Suppressor macrophage treated with lipopolysaccharide for 1 hour (primary cell): Measurements from ENCODE around the gene MOG.

Experiments used
- DNase-seq, 3 donors: peaks; one replicate each; pipeline ENCODE4 v3.0.0-alpha.2; 2020 to 2022

Gene MOG

DNA sequence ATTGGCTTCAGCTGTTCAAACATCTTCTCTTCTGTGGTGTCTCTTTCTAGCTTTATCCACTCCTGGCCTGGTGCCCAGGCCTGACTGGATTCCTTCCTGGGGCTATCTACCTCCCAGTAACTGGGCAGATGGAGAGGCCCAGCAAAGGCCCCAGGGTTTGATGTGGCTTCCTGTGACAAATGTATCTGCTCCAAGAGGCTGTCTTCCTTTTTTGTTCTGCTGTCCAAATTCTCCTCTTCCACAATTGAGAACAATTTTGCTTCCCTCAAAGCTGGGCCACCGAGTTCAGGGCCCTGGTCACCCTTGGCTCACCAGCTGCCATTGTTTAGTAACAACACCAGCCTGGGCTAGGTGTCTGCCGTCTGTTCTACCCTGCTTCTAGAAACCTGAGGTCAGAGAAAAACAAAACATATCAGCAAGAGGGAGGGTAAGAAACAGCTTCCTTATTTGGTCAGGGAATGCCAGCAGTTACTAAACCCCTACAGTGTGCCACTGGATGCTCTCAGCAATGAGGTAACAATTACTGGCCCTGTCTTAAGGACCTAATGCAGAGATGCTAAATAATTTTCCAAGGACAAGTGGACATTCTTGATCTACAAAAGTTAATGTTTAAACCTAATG lies 20.2 kb downstream of the MOG start:
- peak; percentile 35 to 45 (median 37) for DNase-seq

DNA sequence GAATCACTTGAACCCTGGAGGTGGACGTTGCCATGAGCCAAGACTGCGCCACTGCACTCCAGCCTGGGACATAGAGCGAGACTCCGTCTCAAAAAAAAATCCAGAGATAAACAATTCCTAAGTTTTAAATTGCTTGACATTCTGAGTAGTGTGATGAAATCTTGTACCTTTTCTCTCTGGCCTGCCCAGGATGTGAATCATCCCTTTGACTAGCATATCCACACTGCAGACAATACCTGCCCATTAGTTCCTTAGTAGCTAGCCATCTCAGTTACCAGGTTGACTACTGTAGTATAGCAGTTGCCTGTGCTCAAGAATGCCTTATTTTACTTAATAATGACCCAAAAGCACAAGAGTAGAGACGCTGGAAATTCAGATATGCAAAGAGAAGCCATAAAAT lies 21.2 kb downstream of the MOG start:
- no peak for DNase-seq

DNA sequence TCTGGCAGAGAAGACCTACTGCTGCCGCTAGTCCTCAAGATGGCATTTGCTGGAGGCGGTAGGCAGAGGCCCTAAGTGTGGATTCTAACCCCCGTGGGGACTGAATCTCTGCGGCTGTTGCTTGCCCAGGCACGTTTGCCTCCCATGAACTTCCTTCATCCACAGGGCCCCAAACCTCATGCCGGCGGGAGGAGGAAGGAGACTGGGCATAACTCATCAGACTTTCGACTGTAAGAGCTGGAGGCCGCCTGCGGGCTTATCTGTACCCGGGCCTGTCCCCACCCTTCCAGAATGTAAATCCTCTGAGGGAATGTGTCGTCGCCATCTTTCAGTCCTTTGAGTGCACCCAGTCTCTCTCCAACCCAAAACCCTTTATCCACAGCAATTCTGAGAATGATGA lies 23.1 kb downstream of the MOG start:
- DNase-seq = no peak

GRCh38 chr6:29680416-29680815 lies 23.5 kb downstream of the MOG start:
- no peak for DNase-seq

- DNase-seq = no peak
Observed at GRCh38 chr6:29680904-29681303, 24.0 kb downstream of the MOG start, which contains the start of gene ZFP57. TSS of gene ZFP57 (minus strand) at chr6:29681152. CDS start at chr6:29677003, 4,149 bp downstream.

DNA sequence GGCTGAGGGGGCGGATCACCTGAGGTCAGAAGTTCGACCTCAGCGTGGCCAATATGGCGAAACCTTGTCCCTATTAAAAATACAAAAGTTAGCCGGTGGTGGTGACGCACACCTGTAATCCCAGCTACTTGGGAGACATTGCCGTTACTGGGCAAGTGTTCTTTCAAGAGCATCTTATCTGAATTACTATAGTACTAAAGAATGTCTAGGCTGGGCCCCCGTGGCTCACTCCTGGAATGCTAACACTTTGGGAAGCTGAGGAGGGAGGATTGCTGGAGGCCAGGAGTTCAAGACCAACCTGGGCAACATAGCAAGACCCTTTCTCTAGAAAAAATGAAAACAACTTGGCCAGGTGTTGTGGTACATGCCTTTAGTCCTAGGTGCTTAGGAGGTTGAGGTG lies 24.9 kb downstream of the MOG start:
- DNase-seq = no peak

DNA sequence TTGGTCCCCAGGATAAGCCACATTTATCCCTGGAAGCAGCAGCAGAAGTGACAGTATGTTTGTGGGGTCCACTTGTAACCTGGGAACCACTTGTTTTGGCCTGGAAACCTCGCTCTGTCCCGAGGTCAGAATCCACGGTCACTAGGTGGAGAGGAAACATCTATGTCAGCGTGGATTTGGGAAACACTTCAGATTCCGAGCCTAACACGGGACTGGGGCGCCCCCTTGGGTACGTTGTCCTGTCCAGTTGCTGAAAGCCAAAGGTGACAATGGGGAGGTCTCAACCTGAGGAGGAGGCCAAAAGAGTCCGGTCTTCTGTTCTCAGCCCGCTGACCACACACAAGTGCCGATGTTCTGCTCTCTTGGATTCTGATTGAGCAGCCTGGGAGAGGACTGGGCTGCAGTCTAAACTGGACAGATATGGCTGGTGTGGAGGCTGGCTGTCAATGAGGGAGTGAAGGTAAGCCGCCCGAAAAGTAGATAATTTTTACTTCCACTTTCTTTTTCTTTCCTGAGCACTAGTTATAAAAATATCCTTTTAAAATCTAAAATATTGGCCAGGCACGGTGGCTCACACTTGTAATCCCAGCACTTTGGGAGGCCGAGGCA lies 28.9 kb downstream of the MOG start:
- no peak for DNase-seq

DNA sequence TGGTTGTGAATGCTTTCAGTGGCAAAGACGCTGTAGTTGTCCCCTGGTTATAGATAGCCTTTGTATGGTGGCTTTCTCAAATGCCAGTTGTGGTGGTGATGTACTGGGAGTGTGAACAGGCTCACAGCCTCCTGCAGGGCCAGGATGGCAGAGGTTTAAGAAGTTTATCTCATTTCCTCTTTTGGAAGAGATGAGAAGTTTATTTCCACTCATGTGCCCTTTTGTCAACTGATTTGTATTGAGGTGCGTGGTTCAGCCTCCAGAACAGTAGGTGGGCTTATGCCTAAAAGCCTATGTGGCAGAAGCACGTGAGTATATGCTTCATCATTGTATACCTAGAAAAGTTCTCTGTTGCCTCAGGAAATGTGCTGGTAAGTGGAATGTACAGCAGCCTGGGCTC lies 37.7 kb downstream of the MOG start:
- DNase-seq = no peak

GRCh38 chr6:29696147-29697125 lies 39.5 kb downstream of the MOG start:
- peak; percentile 40 to 57 (median 55) for DNase-seq

DNA sequence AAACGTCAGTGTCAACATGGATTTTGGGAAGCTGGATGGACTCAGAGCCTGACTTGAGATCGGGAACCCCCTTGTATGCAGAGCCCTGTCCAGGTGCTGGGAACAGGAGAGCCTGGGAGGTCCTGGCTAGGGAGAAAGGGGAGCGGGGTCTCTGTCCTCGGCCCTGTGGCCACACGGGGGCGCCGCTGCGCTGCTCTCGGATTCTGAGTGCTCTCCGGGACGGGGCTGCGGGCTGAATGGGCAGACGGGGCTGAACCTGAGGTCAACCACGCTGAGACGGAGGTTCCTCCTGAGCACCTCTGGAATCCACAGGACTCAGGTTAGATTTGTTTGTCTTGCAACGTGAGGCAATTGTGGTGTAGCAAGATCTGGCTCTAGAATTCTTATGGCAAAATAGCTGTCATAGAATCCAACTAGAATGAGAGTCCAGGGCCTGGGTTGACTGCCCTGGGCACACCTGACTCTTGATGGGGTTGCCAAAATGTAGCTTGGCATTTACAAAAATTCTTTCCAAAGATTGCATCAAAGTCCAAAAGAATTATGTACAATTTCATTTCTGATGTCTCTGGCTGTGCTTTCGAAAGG lies 45.7 kb downstream of the MOG start:
- peak; percentile 49 to 88 (median 66) for DNase-seq

GRCh38 chr6:29705389-29706231 lies 48.7 kb downstream of the MOG start:
- peak; percentile 40 to 72 (median 57) for DNase-seq

GRCh38 chr6:29708432-29709179 lies 51.7 kb downstream of the MOG start:
- no peak for DNase-seq

DNA sequence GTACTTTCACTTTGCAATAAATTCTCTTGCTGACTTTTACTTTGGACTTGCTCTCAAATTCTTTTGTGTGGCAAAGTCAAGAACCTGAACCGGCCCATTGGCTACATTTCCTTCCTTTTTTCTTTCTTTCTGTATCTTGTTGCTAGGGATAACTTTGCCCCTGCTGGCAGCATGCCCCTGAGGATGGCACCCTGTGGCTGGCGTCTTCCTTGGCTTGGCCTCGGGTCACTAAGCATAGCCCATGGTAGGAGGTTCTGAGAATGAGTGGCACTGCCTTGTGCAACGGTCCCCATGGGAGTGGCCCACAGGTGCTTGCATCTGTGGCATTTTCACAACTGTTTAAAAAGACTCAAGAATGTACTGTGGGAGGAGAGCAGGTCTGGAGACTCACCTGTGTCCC lies 52.3 kb downstream of the MOG start:
- no peak for DNase-seq

DNA sequence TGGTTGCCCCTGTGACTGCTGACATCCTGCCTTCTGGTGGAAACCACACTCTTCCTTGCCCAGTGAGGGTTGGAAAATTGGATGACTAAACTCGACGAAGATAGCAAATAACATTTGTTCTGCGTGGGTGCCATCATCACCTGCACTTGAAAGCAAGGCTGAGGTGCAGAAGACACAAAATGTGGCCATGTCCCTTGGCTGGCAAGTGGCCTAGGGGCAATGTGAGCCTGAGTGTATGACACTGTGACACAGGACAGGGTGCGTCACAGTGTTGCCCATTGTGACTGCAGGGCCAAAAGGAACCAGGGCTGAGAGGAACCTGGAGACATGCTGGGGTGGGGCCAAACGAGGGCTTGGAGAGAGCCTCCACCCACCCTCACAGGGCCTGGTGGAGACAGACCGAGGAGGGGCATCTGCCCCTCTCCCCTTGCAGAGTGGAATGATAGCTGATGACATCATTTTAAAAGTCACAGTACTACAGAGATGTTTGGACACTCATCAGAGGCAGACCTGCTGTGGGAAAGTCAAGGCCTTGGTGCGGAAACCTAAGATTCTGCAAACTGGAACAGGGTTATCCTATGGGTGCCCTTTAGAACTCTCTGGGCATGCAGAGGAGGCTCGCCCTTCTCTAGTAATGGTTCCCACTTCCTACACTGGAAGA lies 53.5 kb downstream of the MOG start:
- DNase-seq = no peak

- DNase-seq = no peak
Observed at GRCh38 chr6:29720863-29721262, 64.0 kb downstream of the MOG start.
